Left forelimb (tissue), 1 donor: ENCODE data around the gene PKDCC.
"Not testable (repeated sequence)": the region's sequence is repeated elsewhere in the genome, so short reads cannot be mapped to it uniquely, and the experiment has no call there.

Source experiments
- DNase-seq: peaks from one replicate; pipeline ENCODE4 v3.0.0-alpha.2; 2018; ENCODE audit warnings: low spot score

PKDCC gene

GRCh38 chr2:42065753-42066152, 17.9 kb downstream of the PKDCC start:
- not testable (repeated sequence) for DNase-seq

- not testable (repeated sequence) for DNase-seq
Observed at GRCh38 chr2:42067001-42067400, 19.2 kb downstream of the PKDCC start.

- no peak for DNase-seq
Observed at GRCh38 chr2:42067521-42067920, 19.7 kb downstream of the PKDCC start.

- DNase-seq: no peak
Observed at GRCh38 chr2:42068571-42069178, 20.9 kb downstream of the PKDCC start.

- no peak for DNase-seq
Observed at GRCh38 chr2:42069568-42069967, 21.7 kb downstream of the PKDCC start.

GRCh38 chr2:42071791-42072190, 24.0 kb downstream of the PKDCC start:
- no peak for DNase-seq

- peak; percentile 88 for DNase-seq
Observed at GRCh38 chr2:42072349-42073118, 24.7 kb downstream of the PKDCC start.

- DNase-seq: no peak
Observed at GRCh38 chr2:42073739-42074503, 26.1 kb downstream of the PKDCC start.

- no peak for DNase-seq
Observed at GRCh38 chr2:42074661-42075060, 26.8 kb downstream of the PKDCC start.

GRCh38 chr2:42076357-42077225, 28.8 kb downstream of the PKDCC start:
- DNase-seq: no peak

- no peak for DNase-seq
Observed at GRCh38 chr2:42077343-42077742, 29.5 kb downstream of the PKDCC start.

GRCh38 chr2:42079737-42080287, 32.0 kb downstream of the PKDCC start:
- no peak for DNase-seq

- not testable (repeated sequence) for DNase-seq
Observed at GRCh38 chr2:42081151-42081550, 33.3 kb downstream of the PKDCC start.

- DNase-seq: no peak
Observed at GRCh38 chr2:42082016-42082415, 34.2 kb downstream of the PKDCC start.

- no peak for DNase-seq
Observed at GRCh38 chr2:42084231-42084671, 36.4 kb downstream of the PKDCC start.

GRCh38 chr2:42085070-42085469, 37.2 kb downstream of the PKDCC start:
- not testable (repeated sequence) for DNase-seq

GRCh38 chr2:42085706-42086487, 38.1 kb downstream of the PKDCC start:
- DNase-seq: no peak

- DNase-seq: no peak
Observed at GRCh38 chr2:42086500-42086953, 38.7 kb downstream of the PKDCC start.

- DNase-seq: no peak
Observed at GRCh38 chr2:42087137-42087856, 39.5 kb downstream of the PKDCC start.

GRCh38 chr2:42087857-42088195, 40.0 kb downstream of the PKDCC start:
- no peak for DNase-seq
